T follicular helper cell (primary cell): ENCODE measurements around the gene RAD51B.
"Not testable (repeated sequence)": the region's sequence is repeated elsewhere in the genome, so short reads cannot be mapped to it uniquely, and the experiment has no call there.

ENCODE experiments used
- DNase-seq: peaks from one replicate; pipeline ENCODE4 v3.0.0-alpha.2; 2020; ENCODE audit warnings: low read depth

The RAD51B gene

GRCh38 chr14:67986131-67986841 lies 166.7 kb downstream of the RAD51B start:
- no peak for DNase-seq

- no peak for DNase-seq
Measured at GRCh38 chr14:67987606-67988005, 168.0 kb downstream of the RAD51B start.

- DNase-seq, result not testable (repeated sequence)
Measured at GRCh38 chr14:67988210-67988609, 168.6 kb downstream of the RAD51B start.

GRCh38 chr14:67990576-67990975 lies 171.0 kb downstream of the RAD51B start:
- DNase-seq, result no peak

- DNase-seq, result no peak
Measured at GRCh38 chr14:67994531-67994930, 175.0 kb downstream of the RAD51B start.

GRCh38 chr14:67996235-67996634 lies 176.7 kb downstream of the RAD51B start:
- DNase-seq, result no peak

- no peak for DNase-seq
Measured at GRCh38 chr14:67998834-67999233, 179.3 kb downstream of the RAD51B start.

GRCh38 chr14:67999290-67999689 lies 179.7 kb downstream of the RAD51B start:
- DNase-seq, result no peak

GRCh38 chr14:67999705-68000384 lies 180.3 kb downstream of the RAD51B start:
- DNase-seq, result no peak

GRCh38 chr14:68000511-68000910 lies 180.9 kb downstream of the RAD51B start:
- no peak for DNase-seq

- no peak for DNase-seq
Measured at GRCh38 chr14:68008491-68008890, 188.9 kb downstream of the RAD51B start.

GRCh38 chr14:68011406-68012028 lies 191.9 kb downstream of the RAD51B start:
- DNase-seq, result no peak

- DNase-seq, result no peak
Measured at GRCh38 chr14:68012871-68013270, 193.3 kb downstream of the RAD51B start.

GRCh38 chr14:68013326-68013725 lies 193.7 kb downstream of the RAD51B start:
- DNase-seq, result no peak

- DNase-seq, result no peak
Measured at GRCh38 chr14:68014771-68015170, 195.2 kb downstream of the RAD51B start.

- no peak for DNase-seq
Measured at GRCh38 chr14:68015356-68016254, 196.0 kb downstream of the RAD51B start.

GRCh38 chr14:68016255-68016914 lies 196.8 kb downstream of the RAD51B start:
- no peak for DNase-seq

- DNase-seq, result no peak
Measured at GRCh38 chr14:68018598-68018997, 199.0 kb downstream of the RAD51B start.

- DNase-seq, result no peak
Measured at GRCh38 chr14:68020493-68020892, 200.9 kb downstream of the RAD51B start.

GRCh38 chr14:68020999-68021663 lies 201.6 kb downstream of the RAD51B start:
- DNase-seq, result no peak

- no peak for DNase-seq
Measured at GRCh38 chr14:68027276-68027675, 207.7 kb downstream of the RAD51B start.
